GM10847 (cell line): ENCODE measurements around the gene KLHL29.

Source experiments
- POLR2A ChIP-seq: IDR thresholded peaks from 2 replicates; pipeline ENCODE4 v1.6.1; 2011; ENCODE audit not compliant: insufficient read length; ENCODE audit errors: extremely low read depth

Gene KLHL29

DNA sequence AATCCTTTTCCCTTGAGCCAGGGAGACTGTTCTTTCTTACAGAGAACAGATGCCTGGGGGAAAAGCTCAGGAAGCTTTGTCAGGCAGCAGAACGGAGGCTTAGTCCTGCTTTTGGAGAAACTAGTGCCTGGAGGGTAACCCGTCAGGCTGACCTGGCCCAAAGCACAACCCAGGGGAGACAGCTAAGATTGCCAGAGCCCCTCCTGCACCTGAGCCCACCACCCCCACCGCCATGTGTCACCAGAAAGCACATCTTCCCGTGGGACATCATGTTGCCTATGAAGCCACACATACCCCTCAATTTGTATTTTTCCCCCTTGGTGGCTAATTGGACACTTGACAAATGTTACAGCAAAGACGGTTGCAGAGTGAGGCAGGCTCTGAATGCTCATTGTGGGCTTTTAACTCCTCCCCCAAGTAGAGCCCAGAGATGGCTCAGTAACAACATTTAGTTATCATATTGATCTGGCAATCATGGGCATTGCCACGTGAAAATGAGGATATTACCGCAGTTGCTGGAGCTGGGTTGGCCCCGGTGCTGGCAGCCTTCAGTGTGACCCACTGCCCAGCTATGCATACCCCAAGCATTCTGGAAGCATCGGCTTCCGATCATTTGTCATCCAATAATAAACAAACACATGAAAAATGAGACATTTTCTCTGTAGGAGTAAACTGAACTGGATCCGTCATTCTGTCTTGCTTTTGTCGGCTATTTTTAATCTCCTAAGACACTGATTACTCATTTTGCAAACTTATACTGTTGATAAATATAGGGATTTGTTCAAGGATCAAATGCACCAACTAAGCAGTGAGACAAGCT is 312.5 kb downstream of the KLHL29 start:
- no peak for TF ChIP-seq POLR2A

DNA sequence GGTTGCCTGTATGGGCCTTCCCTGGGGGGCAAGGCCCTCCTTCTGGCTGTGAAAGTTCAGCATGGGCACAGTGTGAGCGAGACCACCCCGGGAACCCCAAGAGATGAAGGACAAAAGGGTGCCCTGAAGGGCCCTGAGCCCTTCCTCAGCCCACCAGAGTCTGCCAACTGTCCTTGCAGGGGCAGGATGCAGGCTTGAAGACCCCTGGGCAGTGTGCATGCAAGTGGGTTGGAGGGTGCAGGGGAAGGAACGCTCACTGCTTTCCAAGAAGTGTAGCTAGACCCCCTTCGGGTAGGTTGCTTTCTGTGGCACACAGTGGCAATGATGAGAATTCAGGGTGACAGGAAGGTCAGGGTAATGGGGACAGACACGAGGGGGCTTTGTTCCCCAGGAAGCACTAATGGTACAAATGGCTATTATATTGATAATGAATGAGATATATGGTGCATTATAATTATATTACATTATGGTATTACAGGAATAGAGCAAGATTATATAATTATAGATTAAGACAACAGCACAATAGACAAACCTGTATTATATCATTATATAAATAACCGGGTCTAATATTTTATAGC is 313.2 kb downstream of the KLHL29 start:
- no peak for TF ChIP-seq POLR2A

DNA sequence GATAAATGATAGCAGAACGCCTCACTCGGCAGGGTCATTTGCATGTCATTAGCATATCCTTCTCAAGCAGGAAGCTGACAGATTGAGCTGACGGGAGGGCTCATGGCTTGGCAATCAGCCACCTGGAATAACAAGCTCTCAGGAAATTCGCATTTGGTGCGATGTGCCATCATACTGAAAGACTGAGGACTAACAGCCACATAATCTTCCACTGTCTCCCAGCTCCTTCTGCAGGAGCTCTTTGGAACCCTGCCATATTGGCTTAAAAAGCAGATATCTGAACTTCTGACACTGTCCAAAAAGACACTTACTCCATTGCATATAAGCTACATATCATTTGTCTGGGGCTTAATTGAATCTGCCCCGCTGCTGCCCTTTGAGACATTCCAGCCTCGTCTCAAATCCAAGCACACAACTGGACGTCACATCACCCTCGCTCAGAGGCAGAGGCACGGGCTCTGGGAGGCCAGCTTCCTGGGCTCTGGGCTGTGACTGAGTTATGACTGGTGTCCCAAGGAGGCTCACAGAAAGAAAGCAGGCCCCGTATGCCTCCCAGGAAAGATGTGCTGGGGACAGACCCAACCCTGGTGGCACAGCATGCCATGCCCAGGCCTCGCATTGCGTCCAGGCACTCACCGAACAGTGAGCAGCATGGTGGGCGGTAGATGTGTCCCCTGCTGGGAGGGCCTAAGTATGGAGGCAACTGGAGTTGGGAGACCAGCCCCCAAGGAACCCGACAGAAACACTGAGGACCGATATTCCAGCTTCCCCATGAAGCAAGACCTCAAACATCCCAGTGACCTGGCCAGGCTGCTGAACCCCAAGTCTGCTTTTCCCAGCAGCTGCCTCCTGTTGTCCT is 314.0 kb downstream of the KLHL29 start:
- no peak for TF ChIP-seq POLR2A

DNA sequence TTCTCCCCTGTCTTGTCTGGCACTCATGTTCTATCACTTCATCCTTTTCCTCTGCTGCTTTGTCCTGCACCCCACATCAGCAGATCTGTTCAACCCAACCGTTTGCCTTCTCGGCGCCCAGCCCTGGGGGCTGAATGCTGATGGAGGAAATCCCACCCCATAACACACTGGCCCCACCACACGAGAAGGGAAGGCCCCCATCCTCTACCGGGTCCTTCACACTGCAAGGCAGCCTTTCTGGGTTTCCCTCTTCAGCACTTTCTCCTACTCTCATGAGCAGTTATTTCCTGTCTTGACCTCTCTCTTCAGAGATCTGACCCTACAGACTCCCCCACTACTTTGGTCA is 314.6 kb downstream of the KLHL29 start:
- TF ChIP-seq POLR2A, result no peak

DNA sequence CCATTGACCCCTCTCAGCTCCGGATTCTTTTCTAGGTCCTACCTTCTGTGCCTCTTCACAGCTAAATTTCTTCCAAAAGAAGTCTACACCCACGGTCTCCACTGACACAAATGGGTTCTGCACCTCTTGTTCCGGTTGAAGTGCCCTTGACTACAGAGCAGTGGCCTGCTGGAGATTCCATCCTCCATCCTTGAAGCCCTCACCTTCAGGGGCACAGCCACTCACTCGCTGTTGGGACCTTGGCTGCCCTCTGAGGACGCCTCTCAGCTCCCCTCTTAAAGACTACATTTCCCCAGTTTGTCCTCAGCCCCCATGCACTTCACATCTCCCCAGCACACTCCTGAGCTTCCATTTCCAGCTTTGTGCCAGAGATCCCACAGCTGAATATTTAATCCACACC is 315.6 kb downstream of the KLHL29 start:
- no peak for TF ChIP-seq POLR2A

DNA sequence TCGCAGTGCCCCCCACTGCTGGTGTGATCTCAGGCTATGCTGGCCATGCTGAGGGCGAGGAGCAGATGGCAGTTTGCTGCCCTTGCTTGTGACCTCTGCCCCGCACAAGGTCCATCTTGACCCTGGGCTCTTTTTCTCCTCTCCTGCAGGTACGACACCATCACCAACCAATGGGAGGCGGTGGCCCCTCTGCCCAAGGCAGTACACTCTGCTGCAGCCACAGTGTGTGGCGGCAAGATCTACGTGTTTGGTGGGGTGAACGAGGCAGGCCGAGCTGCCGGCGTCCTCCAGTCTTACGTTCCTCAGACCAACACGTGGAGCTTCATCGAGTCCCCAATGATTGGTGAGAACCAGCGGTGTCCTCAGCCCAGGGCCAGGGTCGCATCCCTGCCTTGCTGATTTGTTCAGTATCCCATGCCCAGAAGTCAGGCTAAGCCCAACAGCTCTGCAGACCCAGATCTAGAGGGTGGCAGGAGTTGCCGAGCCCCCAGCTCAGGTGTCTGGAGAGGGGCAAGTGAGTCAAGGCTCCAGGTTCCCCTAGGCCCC is 318.1 kb downstream of the KLHL29 start:
- TF ChIP-seq POLR2A, result no peak

DNA sequence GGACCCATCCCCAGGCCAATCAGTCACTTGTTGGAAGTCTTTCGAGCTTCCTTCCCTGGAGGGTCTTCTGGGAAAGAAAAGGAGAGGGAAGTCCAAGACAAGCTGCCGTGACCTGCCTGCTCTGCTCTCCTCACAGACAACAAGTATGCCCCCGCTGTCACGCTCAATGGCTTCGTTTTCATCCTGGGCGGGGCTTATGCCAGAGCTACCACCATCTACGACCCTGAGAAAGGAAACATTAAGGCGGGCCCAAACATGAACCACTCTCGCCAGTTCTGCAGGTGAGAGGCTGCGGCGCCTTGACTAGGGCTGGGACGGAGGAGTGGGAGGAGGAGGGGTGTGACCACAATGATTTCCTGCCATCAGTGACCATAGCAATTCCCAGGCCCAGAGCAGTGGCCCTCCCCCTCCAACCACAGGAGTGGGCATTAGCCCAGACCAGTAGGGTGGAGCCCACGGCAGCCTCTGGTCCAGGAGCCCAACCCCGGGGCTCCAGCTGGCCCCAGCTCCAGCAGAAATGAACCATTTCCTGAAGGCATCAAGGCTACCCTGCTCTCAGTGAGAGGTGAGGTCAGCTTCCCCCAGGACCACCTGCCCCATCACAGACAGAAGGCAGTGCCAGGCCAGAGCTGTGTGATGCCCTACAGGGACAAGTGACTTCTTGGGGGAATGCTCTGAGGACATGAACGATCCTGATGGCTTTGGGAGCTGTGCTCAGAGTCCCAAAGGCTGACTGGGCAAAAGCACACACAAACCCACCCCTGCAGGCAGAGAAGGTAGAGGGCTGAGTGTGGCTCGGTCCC is 318.8 kb downstream of the KLHL29 start:
- TF ChIP-seq POLR2A, result no peak

DNA sequence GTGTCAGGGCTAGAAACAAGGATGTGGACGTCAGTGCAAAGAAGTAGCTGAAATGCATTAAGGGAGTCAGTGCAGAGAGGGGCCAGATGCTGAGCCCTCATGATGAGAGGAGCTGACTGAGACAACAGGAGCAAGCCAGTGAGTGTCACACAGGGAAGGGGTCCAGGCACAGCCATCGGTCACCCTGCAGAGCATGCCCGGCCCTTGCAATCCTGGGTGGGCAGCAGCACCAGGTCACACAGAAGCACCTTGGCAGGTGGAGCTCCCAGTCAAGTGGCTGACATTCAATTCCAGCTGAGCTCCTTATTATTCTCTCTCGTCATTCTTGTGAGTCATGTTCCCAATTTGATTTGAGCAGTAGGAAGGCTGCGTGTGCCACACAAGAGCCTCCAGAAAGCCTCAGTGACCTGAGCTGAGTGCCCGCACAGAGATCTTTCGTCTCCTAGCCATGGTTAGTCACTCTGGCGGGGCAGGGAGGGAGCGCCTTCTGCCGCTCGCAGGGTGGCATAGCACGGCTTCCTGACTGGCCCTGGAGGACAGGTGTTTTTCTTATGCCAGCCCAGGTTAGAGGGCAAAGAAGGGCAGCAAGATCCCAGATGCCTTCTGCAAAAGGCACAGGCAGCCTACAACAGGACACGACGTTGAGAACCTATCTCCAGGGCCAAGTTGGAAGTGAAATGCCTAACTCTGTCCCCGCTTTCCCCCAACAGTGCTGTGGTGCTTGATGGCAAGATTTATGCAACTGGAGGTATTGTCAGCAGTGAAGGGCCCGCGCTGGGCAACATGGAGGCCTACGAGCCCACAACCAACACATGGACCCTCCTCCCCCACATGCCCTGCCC is 321.0 kb downstream of the KLHL29 start:
- TF ChIP-seq POLR2A, result no peak

DNA sequence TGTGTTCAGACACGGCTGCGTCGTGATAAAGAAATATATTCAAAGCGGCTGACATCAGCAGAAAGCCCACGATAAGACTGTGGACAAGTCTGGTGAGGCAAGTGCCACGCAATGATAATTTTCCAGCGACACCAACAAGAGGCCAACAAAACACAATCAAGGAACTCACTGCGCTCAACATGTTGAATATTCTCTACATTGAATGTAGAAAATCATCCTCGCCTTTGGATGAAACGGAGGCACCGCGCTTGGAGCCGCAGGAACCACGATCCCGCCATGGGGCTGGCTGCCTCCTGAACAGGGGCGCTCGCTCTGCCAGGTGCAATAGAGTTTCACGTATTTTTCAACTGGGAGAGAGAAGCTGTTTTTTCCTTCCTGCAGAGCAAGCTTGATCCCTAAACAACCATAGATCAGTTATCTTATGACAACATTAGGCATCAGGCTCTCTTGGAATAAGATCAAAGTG is 321.7 kb downstream of the KLHL29 start:
- no peak for TF ChIP-seq POLR2A

DNA sequence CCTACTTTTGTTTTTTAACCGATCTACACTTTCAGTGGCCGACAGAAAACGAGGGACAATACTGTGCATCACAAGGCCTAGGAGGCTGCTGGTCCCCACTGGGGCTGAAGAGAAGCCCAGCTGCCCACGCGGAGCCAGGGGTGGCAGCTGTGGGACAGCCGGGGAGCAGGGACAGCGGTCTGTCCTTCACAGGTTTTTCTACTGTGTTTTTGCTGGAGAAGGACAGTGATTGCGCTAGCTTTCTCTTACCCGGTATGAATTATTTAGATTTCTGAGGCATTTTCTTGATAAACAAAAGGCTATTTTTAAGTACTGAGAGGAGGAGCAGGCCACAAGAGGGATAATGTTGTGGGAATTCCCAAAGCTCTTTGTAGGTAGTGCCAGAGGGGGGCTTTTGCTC is 322.1 kb downstream of the KLHL29 start:
- no peak for TF ChIP-seq POLR2A

DNA sequence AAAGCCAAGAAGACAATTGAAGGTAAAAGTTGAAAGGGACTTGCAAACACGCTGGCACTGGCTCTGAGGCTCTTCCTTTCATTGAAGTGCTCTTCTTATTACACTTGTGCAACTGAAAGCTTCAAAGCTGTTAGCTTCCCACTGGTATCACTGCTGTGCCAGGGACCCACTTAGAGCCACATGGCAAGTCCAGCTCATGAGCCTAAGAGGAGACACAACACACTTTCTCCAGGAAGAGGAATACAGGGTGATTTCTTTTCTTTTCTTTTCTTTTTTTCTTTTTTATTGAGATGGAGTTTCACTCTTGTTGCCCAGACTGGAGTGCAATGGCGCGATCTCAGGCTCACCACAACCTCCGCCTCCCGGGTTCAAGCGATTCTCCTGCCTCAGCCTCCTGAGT is 323.8 kb downstream of the KLHL29 start:
- no peak for TF ChIP-seq POLR2A

DNA sequence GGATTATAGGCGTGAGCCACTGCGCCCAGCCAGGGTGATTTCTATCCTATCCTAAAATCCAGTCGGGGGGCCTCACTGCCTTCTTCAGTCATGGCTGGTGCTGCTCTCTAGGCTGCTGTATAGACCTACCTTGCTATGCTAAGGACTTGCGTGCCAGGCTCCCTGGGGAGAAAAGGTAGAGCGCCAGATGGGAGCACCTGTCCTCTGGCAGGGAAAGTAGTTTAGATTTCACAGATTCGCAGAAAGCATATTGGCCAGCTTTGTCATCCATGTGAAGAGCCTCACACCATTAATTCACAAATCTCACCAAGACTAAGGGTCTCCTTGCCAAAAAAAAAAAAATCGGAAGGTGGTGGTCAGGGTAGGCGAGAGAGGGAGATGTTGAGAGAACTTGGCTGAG is 324.3 kb downstream of the KLHL29 start:
- no peak for TF ChIP-seq POLR2A

DNA sequence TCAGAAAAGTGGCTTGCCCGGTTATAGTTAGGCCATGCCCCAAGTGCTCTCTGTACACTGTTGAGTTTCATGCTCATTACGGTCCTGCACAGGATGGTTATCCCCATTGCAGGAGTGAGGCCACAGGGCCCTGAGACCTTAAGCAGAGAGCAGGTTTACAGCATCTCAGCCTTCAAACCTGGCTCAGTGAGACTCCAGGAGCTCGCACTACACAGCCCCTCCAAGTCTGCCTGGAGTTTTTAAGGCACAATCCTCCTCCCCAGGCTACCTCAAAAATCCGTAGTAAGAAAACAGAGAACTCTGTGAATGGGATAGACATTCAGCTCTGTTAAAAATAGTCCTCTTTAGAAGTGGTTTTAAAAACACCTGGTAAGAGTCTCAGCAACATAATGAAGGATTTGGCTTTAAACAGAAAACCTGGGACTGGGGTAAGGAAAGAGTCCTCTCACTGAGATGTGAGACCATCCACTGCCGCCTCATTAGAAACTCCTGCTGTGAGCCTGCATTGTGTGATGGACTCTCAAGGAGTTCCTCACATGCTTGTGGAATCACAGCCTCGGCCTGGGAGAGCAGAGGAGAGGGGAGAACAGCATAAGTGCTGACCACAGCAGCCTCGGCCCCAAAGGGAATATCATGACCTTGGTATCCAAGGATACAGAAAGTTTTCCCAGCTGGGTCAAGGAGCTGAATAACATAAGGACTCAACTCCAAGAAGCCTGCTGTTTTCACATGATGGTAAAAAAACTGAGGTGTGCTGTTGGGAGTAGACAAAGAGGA is 327.2 kb downstream of the KLHL29 start:
- TF ChIP-seq POLR2A, result no peak

DNA sequence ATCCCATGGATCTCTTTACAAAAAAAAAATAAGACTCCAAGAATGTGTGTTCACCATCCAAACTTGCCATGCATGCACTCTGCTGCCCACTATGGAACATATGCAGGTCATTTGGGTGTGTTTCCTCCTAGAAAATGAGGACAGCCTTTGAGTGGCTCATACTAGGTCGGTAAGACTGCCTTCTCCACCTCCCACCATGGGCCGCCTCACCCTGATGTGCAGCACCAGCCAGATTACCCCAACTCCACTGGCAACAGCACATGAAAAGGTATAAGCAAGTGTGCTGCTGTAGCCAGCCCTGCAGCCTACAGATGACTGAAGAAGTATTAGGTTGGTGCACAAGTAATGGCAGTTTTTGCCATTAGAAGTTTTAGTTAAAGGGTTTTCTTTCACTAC is 327.8 kb downstream of the KLHL29 start:
- TF ChIP-seq POLR2A, result no peak

DNA sequence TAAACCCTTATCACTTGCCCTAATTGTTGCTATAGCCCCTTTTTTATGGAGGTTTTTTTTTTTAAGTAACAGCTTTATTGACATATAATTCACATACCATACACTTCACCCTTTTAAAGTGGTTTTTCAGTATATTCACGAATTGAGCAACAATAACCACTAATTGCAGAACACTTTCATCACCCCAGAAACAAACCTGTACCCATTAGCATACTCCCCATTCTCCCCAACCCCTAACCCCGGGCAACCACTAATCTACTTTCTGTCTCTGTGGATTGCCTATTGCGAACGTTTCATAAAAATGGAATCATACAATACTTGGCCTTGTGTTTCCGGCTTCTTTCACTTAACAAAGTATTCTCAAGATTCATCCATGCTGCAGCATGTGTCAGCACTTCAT is 328.4 kb downstream of the KLHL29 start:
- no peak for TF ChIP-seq POLR2A
